HS-27A (cell line): ENCODE measurements around the gene VASH1.

Experiments
- DNase-seq: peaks from one replicate; pipeline ENCODE4 v3.0.0-alpha.2; 2012; ENCODE audit warnings: low read depth, missing footprints

Gene VASH1

GRCh38 chr14:76832503-76832988 is 71.3 kb downstream of the VASH1 start:
- DNase-seq = no peak
